IMR-90 (cell line): ENCODE results near the gene CNST. TPM values are rescaled to one million over a fixed set of nuclear protein-coding genes. Genes with fewer than 3 reads are reported as not detected.

Source experiments
- ATAC-seq: fragments of 200-7000 bp; cut with Tn5 transposase; 2 replicates; pipeline ENCODE4 v1.9.1; 2020; ENCODE audit warnings: low read depth, mild to moderate bottlenecking, moderate library complexity
- BruUV-seq: library from RNA; stranded (reverse); fragments of 400-500 nt; replicated peaks from 2 replicates; lab custom pipeline; 2021; lab: Mats Ljungman, UMichigan
- CTCF ChIA-PET: fragments of 300-600 bp; formaldehyde crosslinking; extraction: SDS; loops from one replicate; lab custom pipeline; 2021; ENCODE audit warnings: antibody characterized with exemption; lab: Yijun Ruan, JAX
- POLR2A ChIA-PET: fragments of 300-600 bp; sonication (Branson Sonifier 250); formaldehyde crosslinking; loops from one replicate; lab custom pipeline; 2022; ENCODE audit warnings: antibody characterized with exemption; ENCODE audit not compliant: unreplicated experiment; lab: Charles Lee
- DNase-seq: peaks from one replicate; pipeline ENCODE4 v3.0.0; 2013
- H2AFZ ChIP-seq: replicated peaks from 2 replicates; pipeline ENCODE3; 2013; ENCODE audit warnings: low read length, mild to moderate bottlenecking; ENCODE audit not compliant: poor library complexity
- H2AK5ac ChIP-seq: 2 replicates; pipeline ENCODE4 v1.6.1; 2013; ENCODE audit warnings: low read depth, low read length, inconsistent platforms
- H2AK9ac ChIP-seq: replicated peaks from 2 replicates; pipeline ENCODE3; 2013; ENCODE audit warnings: mild to moderate bottlenecking, low read depth, low read length, moderate library complexity; ENCODE audit not compliant: poor library complexity
- H2BK120ac ChIP-seq: 2 replicates; pipeline ENCODE4 v1.6.1; 2013; ENCODE audit warnings: low read depth, low read length, inconsistent platforms
- H2BK15ac ChIP-seq: 3 replicates; pipeline ENCODE4 v1.6.1; 2013; ENCODE audit warnings: low read depth, low read length, inconsistent platforms
- H2BK20ac ChIP-seq: 2 replicates; pipeline ENCODE4 v1.6.1; 2013; ENCODE audit warnings: low read depth, mild to moderate bottlenecking, inconsistent platforms, low read length, moderate library complexity
- H2BK5ac ChIP-seq: 2 replicates; pipeline ENCODE4 v1.6.1; 2013; ENCODE audit warnings: mild to moderate bottlenecking, low read depth, low read length, inconsistent platforms; ENCODE audit not compliant: poor library complexity, severe bottlenecking
- H3K14ac ChIP-seq: replicated peaks from 2 replicates; pipeline ENCODE4 v1.6.1; 2013; ENCODE audit warnings: low read depth, low read length, inconsistent platforms
- H3K18ac ChIP-seq: 2 replicates; pipeline ENCODE4 v1.6.1; 2013; ENCODE audit warnings: low read depth, low read length, control low read depth
- H3K23ac ChIP-seq: 2 replicates; pipeline ENCODE4 v1.6.1; 2013; ENCODE audit warnings: low read depth, low read length, inconsistent platforms
- H3K27ac ChIP-seq: 2 replicates; pipeline ENCODE4 v1.5.1; 2013; ENCODE audit warnings: mild to moderate bottlenecking, control low read depth, low read length; ENCODE audit not compliant: insufficient read depth
- H3K27me3 ChIP-seq: 2 replicates; pipeline ENCODE4 v1.6.1; 2013; ENCODE audit warnings: low read length; ENCODE audit not compliant: control insufficient read depth, insufficient read depth
- H3K36me3 ChIP-seq: 2 replicates; pipeline ENCODE4 v1.6.1; 2013; ENCODE audit warnings: low read length, mixed read lengths; ENCODE audit not compliant: control insufficient read depth, insufficient read depth
- H3K4ac ChIP-seq: 2 replicates; pipeline ENCODE4 v1.6.1; 2013; ENCODE audit warnings: low read depth, low read length, inconsistent platforms
- H3K4me1 ChIP-seq: 2 replicates; pipeline ENCODE4 v1.6.1; 2013; ENCODE audit warnings: low read length, mixed read lengths; ENCODE audit not compliant: control insufficient read depth, insufficient read depth
- H3K4me2 ChIP-seq: 2 replicates; pipeline ENCODE4 v1.6.1; 2013; ENCODE audit warnings: low read depth, mild to moderate bottlenecking, control low read depth, low read length, moderate library complexity
- H3K4me3 ChIP-seq: 2 replicates; pipeline ENCODE4 v1.5.1; 2013; ENCODE audit warnings: low read depth, mild to moderate bottlenecking, control low read depth, low read length, moderate library complexity; ENCODE audit not compliant: insufficient read depth
- H3K56ac ChIP-seq: 2 replicates; pipeline ENCODE4 v1.6.1; 2013; ENCODE audit warnings: low read length, inconsistent platforms; ENCODE audit not compliant: insufficient read depth; ENCODE audit errors: extremely low read depth
- H3K79me1 ChIP-seq, 2 experiments: 2 replicates each; pipeline ENCODE4 v1.6.1; 2013; ENCODE audit warnings: low read length in 2 of 2, inconsistent platforms in 1 of 2, low read depth in 1 of 2
- H3K9ac ChIP-seq: 2 replicates; pipeline ENCODE4 v1.6.1; 2013; ENCODE audit warnings: low read depth, low read length, control low read depth
- H3K9me1 ChIP-seq: 2 replicates; pipeline ENCODE4 v1.6.1; 2013; ENCODE audit warnings: low read length, inconsistent platforms; ENCODE audit not compliant: insufficient read depth
- H3K9me3 ChIP-seq: 2 replicates; pipeline ENCODE4 v1.6.1; 2013; ENCODE audit warnings: low read length; ENCODE audit not compliant: control insufficient read depth, insufficient read depth
- H4K20me1 ChIP-seq: 2 replicates; pipeline ENCODE4 v1.6.1; 2013; ENCODE audit warnings: low read length, inconsistent platforms; ENCODE audit not compliant: insufficient read depth
- H4K5ac ChIP-seq: 2 replicates; pipeline ENCODE4 v1.6.1; 2013; ENCODE audit warnings: mild to moderate bottlenecking, low read depth, low read length, control low read depth
- H4K8ac ChIP-seq, 2 experiments: 2 replicates each; pipeline ENCODE4 v1.6.1; 2013; ENCODE audit warnings: low read depth in 2 of 2, low read length in 2 of 2, control low read depth in 1 of 2, inconsistent platforms in 1 of 2
- H4K91ac ChIP-seq: 2 replicates; pipeline ENCODE4 v1.6.1; 2013; ENCODE audit warnings: low read depth, low read length, inconsistent platforms; ENCODE audit not compliant: insufficient read depth
- BHLHE40 ChIP-seq: fragments of 150-350 bp; IDR thresholded peaks from 2 replicates; pipeline ENCODE4 v1.6.1; 2016; ENCODE audit warnings: mild to moderate bottlenecking, low read depth, low read length
- CEBPB ChIP-seq: IDR thresholded peaks from 2 replicates; pipeline ENCODE4 v1.6.1; 2012; ENCODE audit warnings: low read depth, low read length, improper control_type of control experiment
- CHD1 ChIP-seq: IDR thresholded peaks from 2 replicates; pipeline ENCODE4 v1.6.1; 2012; ENCODE audit warnings: low read depth, low read length, improper control_type of control experiment
- FOS ChIP-seq: fragments of 150-350 bp; IDR thresholded peaks from 2 replicates; pipeline ENCODE4 v1.6.1; 2016; ENCODE audit warnings: low read depth, low read length
- MAFK ChIP-seq: IDR thresholded peaks from 2 replicates; pipeline ENCODE4 v1.6.1; 2012; ENCODE audit warnings: low read depth, low read length, improper control_type of control experiment
- MAZ ChIP-seq: IDR thresholded peaks from 2 replicates; pipeline ENCODE4 v1.6.1; 2012; ENCODE audit warnings: low read depth, mild to moderate bottlenecking, low read length, improper control_type of control experiment, moderate library complexity, borderline replicate concordance
- MXI1 ChIP-seq: IDR thresholded peaks from 2 replicates; pipeline ENCODE4 v1.6.1; 2012; ENCODE audit warnings: low read depth, mild to moderate bottlenecking, low read length, moderate library complexity, borderline replicate concordance
- NFE2L2 ChIP-seq: fragments of 150-350 bp; IDR thresholded peaks from 2 replicates; pipeline ENCODE4 v1.6.1; 2016; ENCODE audit warnings: low read depth, mild to moderate bottlenecking, low read length
- POLR2A ChIP-seq: IDR thresholded peaks from 2 replicates; pipeline ENCODE4 v1.6.1; 2012; ENCODE audit warnings: mild to moderate bottlenecking, low read depth, low read length
- RAD21 ChIP-seq: IDR thresholded peaks from 2 replicates; pipeline ENCODE4 v1.6.1; 2012; ENCODE audit warnings: low read length, improper control_type of control experiment
- RCOR1 ChIP-seq: IDR thresholded peaks from 2 replicates; pipeline ENCODE4 v1.6.1; 2012; ENCODE audit warnings: mild to moderate bottlenecking, low read length, improper control_type of control experiment; ENCODE audit not compliant: insufficient replicate concordance
- RFX5 ChIP-seq: IDR thresholded peaks from 2 replicates; pipeline ENCODE4 v1.8.0; 2012; ENCODE audit warnings: low read depth, mild to moderate bottlenecking, low read length, moderate library complexity
- SMC3 ChIP-seq: fragments of 150-350 bp; IDR thresholded peaks from 2 replicates; pipeline ENCODE4 v1.6.1; 2016; ENCODE audit warnings: low read depth, mild to moderate bottlenecking, antibody characterized with exemption, low read length, moderate library complexity
- WGBS, 2 experiments: methylation state at CpG; one replicate each; pipeline versions ENCODE4 v1.1.5 to v1.1.7; 2013; ENCODE audit warnings: missing lambda C conversion rate in 2 of 2; ENCODE audit not compliant: insufficient read length in 1 of 2; ENCODE audit errors: extremely low coverage in 2 of 2; 5-methylcytosine and 5-hydroxymethylcytosine counted together
- dilution Hi-C: fragments of 300-500 bp; cut with HindIII; formaldehyde crosslinking; loops from one replicate; pipeline ENCODE4 v1.14.3; 2018; ENCODE audit warnings: low sequenced_read_pairs; ENCODE audit not compliant: unreplicated experiment
- in situ Hi-C: fragments of 300-500 bp; cut with MboI; formaldehyde crosslinking; loops from 3 replicates; pipeline ENCODE4 v1.14.3; 2019; ENCODE audit warnings: low sequenced_read_pairs, inconsistent platforms, mixed read lengths
- intact Hi-C: fragments of 100-400 bp; cut with micrococcal nuclease; formaldehyde crosslinking; loops from 2 replicates; pipeline ENCODE4 v1.10.0; 2022
- polyA plus RNA-seq, 3 experiments: library from polyadenylated mRNA; depleted of rRNA; stranded (reverse); fragments of >200 nt; gene quantifications; 2 replicates each; pipeline ENCODE4 v1.2.3, GENCODE V29; 2012; ENCODE audit warnings: low replicate concordance in 1 of 3
- total RNA-seq: library from RNA; depleted of rRNA; stranded (reverse); fragments of >200 nt; gene quantifications from 2 replicates; pipeline ENCODE4 v1.2.3, GENCODE V29; 2012
- TF ChIP-seq, protein P1 (sequence below): fragments of 150-350 bp; IDR thresholded peaks from 2 replicates; pipeline ENCODE4 v1.6.1; 2017; ENCODE audit warnings: mild to moderate bottlenecking, antibody characterized with exemption, low read length, low read depth
- TF ChIP-seq, protein P2 (sequence below): conservative IDR thresholded peaks from 2 replicates; pipeline ENCODE4 v1.5.1; 2012; ENCODE audit warnings: mild to moderate bottlenecking, low read depth, low read length, improper control_type of control experiment
- TF ChIP-seq, protein P3 (sequence below): fragments of 150-350 bp; IDR thresholded peaks from 2 replicates; pipeline ENCODE4 v1.6.1; 2016; ENCODE audit warnings: low read depth, mild to moderate bottlenecking, low read length, moderate library complexity, borderline replicate concordance

CNST gene
- total and polyA plus RNA-seq, 2 of the 4 experiments (the other 2 are of a cell fraction), result 15.4 to 25.5 TPM

DNA sequence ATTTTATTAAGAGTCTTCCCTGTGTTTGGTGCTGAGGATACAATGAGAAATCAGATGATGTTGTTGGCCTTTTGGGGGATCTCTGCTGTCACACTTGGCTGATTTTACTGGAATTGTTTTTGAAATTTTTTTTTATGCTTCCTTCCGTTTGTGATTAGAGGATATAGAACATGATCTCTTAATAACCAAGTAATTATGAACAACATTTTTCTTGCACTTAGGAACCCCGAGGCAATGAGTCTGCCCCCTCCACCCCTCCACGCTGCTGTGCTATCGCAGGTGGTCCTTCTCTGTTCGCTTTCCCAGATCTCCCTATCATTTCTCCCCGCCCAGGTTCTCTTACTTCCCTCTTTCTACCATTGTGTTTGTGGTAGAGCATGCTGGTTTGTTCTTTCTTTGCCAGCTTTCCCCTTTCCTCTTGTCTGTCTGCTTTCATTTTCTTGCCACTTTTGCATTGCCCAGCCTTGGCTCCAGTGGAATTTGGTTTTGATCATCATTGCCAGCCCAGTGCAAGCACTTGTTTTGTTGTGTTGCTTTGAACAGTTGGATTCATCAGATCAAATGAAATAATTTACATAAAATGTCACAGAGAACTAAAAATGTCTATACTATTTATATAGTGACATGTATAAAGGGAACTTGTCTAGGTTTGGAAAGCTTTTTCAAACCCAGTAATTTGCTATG, 84.9 kb downstream of the CNST start:
- Histone ChIP-seq H4K91ac (no peak overlapping the region), H2BK120ac (no peak overlapping the region), H3K9me1 (peaks cover 4% of the 10 kb centered on the region), H2BK5ac (no peak overlapping the region), H3K9ac (no peak overlapping the region), H3K36me3 (peaks cover 12% of the 10 kb centered on the region), H4K8ac (no peak overlapping the region), H4K5ac (no peak overlapping the region), H2BK15ac (no peak overlapping the region), H3K14ac (no peak overlapping the region), H3K27ac (no peak overlapping the region), H2AK9ac (no peak overlapping the region), H3K79me1 (peaks cover 19 to 37% of the 10 kb centered on the region in 2 experiments), H3K27me3 (no peaks in the 10 kb centered on the region), H3K23ac (no peak overlapping the region), H4K20me1 (no peaks in the 10 kb centered on the region), H3K18ac (no peak overlapping the region), H2AFZ (no peak overlapping the region), H3K56ac (no peak overlapping the region), H2BK20ac (no peak overlapping the region), H3K4ac (no peak overlapping the region), H3K4me1 (peaks cover 4% of the 10 kb centered on the region), H3K4me3 (no peak overlapping the region), H3K4me2 (no peak overlapping the region), H2AK5ac (no peak overlapping the region), H3K9me3 (no peaks in the 10 kb centered on the region)
- ATAC-seq, result no peak
- dilution Hi-C loops, result no loop called here
- in situ Hi-C loops, result no loop called here
- POLR2A ChIA-PET, result no interaction called here
- no peak for TF ChIP-seq MXI1
- no peak for TF ChIP-seq RCOR1
- no peak for TF ChIP-seq FOS
- TF ChIP-seq, protein P1, sequence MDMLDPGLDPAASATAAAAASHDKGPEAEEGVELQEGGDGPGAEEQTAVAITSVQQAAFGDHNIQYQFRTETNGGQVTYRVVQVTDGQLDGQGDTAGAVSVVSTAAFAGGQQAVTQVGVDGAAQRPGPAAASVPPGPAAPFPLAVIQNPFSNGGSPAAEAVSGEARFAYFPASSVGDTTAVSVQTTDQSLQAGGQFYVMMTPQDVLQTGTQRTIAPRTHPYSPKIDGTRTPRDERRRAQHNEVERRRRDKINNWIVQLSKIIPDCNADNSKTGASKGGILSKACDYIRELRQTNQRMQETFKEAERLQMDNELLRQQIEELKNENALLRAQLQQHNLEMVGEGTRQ, result no peak
- TF ChIP-seq, protein P2, sequence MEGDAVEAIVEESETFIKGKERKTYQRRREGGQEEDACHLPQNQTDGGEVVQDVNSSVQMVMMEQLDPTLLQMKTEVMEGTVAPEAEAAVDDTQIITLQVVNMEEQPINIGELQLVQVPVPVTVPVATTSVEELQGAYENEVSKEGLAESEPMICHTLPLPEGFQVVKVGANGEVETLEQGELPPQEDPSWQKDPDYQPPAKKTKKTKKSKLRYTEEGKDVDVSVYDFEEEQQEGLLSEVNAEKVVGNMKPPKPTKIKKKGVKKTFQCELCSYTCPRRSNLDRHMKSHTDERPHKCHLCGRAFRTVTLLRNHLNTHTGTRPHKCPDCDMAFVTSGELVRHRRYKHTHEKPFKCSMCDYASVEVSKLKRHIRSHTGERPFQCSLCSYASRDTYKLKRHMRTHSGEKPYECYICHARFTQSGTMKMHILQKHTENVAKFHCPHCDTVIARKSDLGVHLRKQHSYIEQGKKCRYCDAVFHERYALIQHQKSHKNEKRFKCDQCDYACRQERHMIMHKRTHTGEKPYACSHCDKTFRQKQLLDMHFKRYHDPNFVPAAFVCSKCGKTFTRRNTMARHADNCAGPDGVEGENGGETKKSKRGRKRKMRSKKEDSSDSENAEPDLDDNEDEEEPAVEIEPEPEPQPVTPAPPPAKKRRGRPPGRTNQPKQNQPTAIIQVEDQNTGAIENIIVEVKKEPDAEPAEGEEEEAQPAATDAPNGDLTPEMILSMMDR, result no peak
- no peak for TF ChIP-seq CEBPB
- no peak for TF ChIP-seq MAZ
- no peak for TF ChIP-seq MAFK
- TF ChIP-seq NFE2L2, result no peak
- no peak for TF ChIP-seq RAD21
- TF ChIP-seq RFX5, result no peak
- TF ChIP-seq POLR2A, result no peak
- no peak for TF ChIP-seq BHLHE40
- TF ChIP-seq, protein P3, sequence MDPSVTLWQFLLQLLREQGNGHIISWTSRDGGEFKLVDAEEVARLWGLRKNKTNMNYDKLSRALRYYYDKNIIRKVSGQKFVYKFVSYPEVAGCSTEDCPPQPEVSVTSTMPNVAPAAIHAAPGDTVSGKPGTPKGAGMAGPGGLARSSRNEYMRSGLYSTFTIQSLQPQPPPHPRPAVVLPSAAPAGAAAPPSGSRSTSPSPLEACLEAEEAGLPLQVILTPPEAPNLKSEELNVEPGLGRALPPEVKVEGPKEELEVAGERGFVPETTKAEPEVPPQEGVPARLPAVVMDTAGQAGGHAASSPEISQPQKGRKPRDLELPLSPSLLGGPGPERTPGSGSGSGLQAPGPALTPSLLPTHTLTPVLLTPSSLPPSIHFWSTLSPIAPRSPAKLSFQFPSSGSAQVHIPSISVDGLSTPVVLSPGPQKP, result no peak
- TF ChIP-seq SMC3, result no peak
- no peak for TF ChIP-seq CHD1
- no peak for DNase-seq
- intact Hi-C loops, result no loop called here
- no TSS peak for BruUV-seq
- CTCF ChIA-PET, result no interaction called here
- no CpG with 5 or more reads among the region's 6 CpGs for WGBS, 2 experiments
